SK-N-SH (cell line): Measurements from ENCODE around the gene C1RL. TPM values are rescaled to one million over a fixed set of nuclear protein-coding genes. Genes with fewer than 3 reads are reported as not detected.

Source experiments
- CTCF ChIA-PET: fragments of 300-600, 350-600 bp; formaldehyde crosslinking; extraction: SDS; loops from one replicate; lab custom pipeline; 2021; lab: Yijun Ruan, JAX
- POLR2A ChIA-PET: fragments of 350-600 bp; sonication (Branson Sonifier 250); formaldehyde crosslinking; extraction: SDS; loops from one replicate; lab custom pipeline; 2020; ENCODE audit warnings: antibody characterized with exemption, inconsistent platforms; lab: Yijun Ruan, JAX
- DNase-seq: peaks from one replicate; pipeline ENCODE4 v3.0.0; 2012
- H2AFZ ChIP-seq: fragments of 200-600 bp; sonication (generic); 2 replicates; pipeline ENCODE4 v1.8.1; 2016; ENCODE audit warnings: antibody characterized with exemption, mild to moderate bottlenecking, low read depth
- H3F3A ChIP-seq: fragments of 200-600 bp; sonication (generic); replicated peaks from 2 replicates; pipeline ENCODE3; 2016; ENCODE audit warnings: antibody characterized with exemption, mild to moderate bottlenecking; ENCODE audit not compliant: insufficient read depth
- H3K27ac ChIP-seq, 2 experiments: fragments of 200-500 bp in 1 of 2; fragments of 200-600 bp in 1 of 2; sonication (Bioruptor generic) in 1 of 2; sonication (generic), shearing (Covaris generic) in 1 of 2; 2 replicates each; pipeline versions ENCODE4 v1.5.1 to v1.6.1; 2014 to 2016; ENCODE audit warnings: low read depth in 2 of 2, inconsistent platforms in 1 of 2, low read length in 1 of 2, mild to moderate bottlenecking in 1 of 2, mixed read lengths in 1 of 2
- H3K27me3 ChIP-seq: fragments of 200-600 bp; sonication (generic), shearing (Covaris generic); 2 replicates; pipeline ENCODE4 v1.6.1; 2016; ENCODE audit warnings: mixed run types; ENCODE audit not compliant: insufficient read depth
- H3K36me3 ChIP-seq, 2 experiments: fragments of 200-500 bp in 1 of 2; fragments of 200-600 bp in 1 of 2; sonication (Bioruptor generic) in 1 of 2; sonication (generic) in 1 of 2; replicated peaks in 1 of 2; 2 replicates each; pipeline versions ENCODE3 to v1.5.1; 2014 to 2016; ENCODE audit warnings: low read length in 1 of 2, mild to moderate bottlenecking in 1 of 2; ENCODE audit not compliant: insufficient read depth in 2 of 2, control insufficient read depth in 1 of 2
- H3K4me1 ChIP-seq, 2 experiments: fragments of 200-500 bp in 1 of 2; fragments of 200-600 bp in 1 of 2; sonication (Bioruptor generic) in 1 of 2; sonication (generic), shearing (Covaris generic) in 1 of 2; 2 replicates each; pipeline versions ENCODE4 v1.5.1 to v1.6.1; 2014 to 2016; ENCODE audit warnings: low read depth in 1 of 2, low read length in 1 of 2, mixed run types in 1 of 2; ENCODE audit not compliant: insufficient read depth in 2 of 2, control insufficient read depth in 1 of 2
- H3K4me2 ChIP-seq: fragments of 200-600 bp; sonication (generic), shearing (Covaris generic); 2 replicates; pipeline ENCODE4 v1.6.1; 2017; ENCODE audit warnings: mixed run types
- H3K4me3 ChIP-seq, 2 experiments: fragments of 200-500 bp in 1 of 2; fragments of 200-600 bp in 1 of 2; sonication (Bioruptor generic) in 1 of 2; sonication (generic), shearing (Covaris generic) in 1 of 2; 2 replicates each; pipeline versions ENCODE4 v1.5.1 to v1.8.1; 2014 to 2016; ENCODE audit warnings: low read depth in 2 of 2, inconsistent platforms in 1 of 2, low read length in 1 of 2, mild to moderate bottlenecking in 1 of 2, mixed read lengths in 1 of 2, moderate library complexity in 1 of 2
- H3K79me2 ChIP-seq: fragments of 200-600 bp; sonication (generic); 2 replicates; pipeline ENCODE4 v1.8.1; 2017; ENCODE audit warnings: mild to moderate bottlenecking; ENCODE audit not compliant: insufficient read depth
- H3K9ac ChIP-seq: fragments of 200-600 bp; sonication (generic); 2 replicates; pipeline ENCODE4 v1.6.1; 2017; ENCODE audit warnings: mixed run types
- H3K9me2 ChIP-seq: fragments of 200-600 bp; sonication (generic); 2 replicates; pipeline ENCODE4 v1.6.1; 2017; ENCODE audit warnings: mixed run types
- H3K9me3 ChIP-seq: fragments of 200-600 bp; sonication (generic); 2 replicates; pipeline ENCODE4 v1.6.1; 2017; ENCODE audit warnings: mixed run types, mild to moderate bottlenecking, moderate library complexity
- H4K20me1 ChIP-seq: fragments of 200-600 bp; sonication (generic); 2 replicates; pipeline ENCODE4 v1.6.1; 2017; ENCODE audit warnings: mild to moderate bottlenecking, mixed run types; ENCODE audit not compliant: insufficient read depth
- CHD2 ChIP-seq: fragments of 150-350 bp; IDR thresholded peaks from 2 replicates; pipeline ENCODE4 v1.6.1; 2018; ENCODE audit warnings: low read length; ENCODE audit not compliant: partially characterized antibody
- CTCF ChIP-seq: fragments of 200-600 bp; sonication (generic); IDR thresholded peaks from 2 replicates; pipeline ENCODE4 v1.6.1; 2017; ENCODE audit warnings: antibody characterized with exemption, mild to moderate bottlenecking, moderate library complexity
- EP300 ChIP-seq, 2 experiments: IDR thresholded peaks; 2 replicates each; pipeline versions ENCODE4 v1.4.0 to v1.6.1; 2012; ENCODE audit warnings: borderline replicate concordance in 1 of 2, low read depth in 1 of 2, low read length in 1 of 2
- EZH2phosphoT487 ChIP-seq: fragments of 200-600 bp; sonication (generic); IDR thresholded peaks from 2 replicates; pipeline ENCODE4 v1.6.1; 2017; ENCODE audit warnings: low read depth, mixed run types, mild to moderate bottlenecking, antibody characterized with exemption, moderate library complexity, borderline replicate concordance
- FOSL2 ChIP-seq: IDR thresholded peaks from 2 replicates; pipeline ENCODE4 v1.4.0; 2012; ENCODE audit warnings: low read depth, mild to moderate bottlenecking, moderate library complexity, borderline replicate concordance
- FOXJ3 ChIP-seq: sonication (generic); formaldehyde crosslinking; IDR thresholded peaks from 2 replicates; pipeline ENCODE4 v1.5.1; 2020; ENCODE audit warnings: mild to moderate bottlenecking, missing genetic modification reagents
- FOXM1 ChIP-seq: IDR thresholded peaks from 2 replicates; pipeline ENCODE4 v1.4.0; 2012; ENCODE audit warnings: low read depth, mild to moderate bottlenecking
- GATA2 ChIP-seq: sonication (generic); formaldehyde crosslinking; IDR thresholded peaks from 2 replicates; pipeline ENCODE4 v1.5.0; 2020; ENCODE audit warnings: mild to moderate bottlenecking, missing genetic modification reagents
- IRF3 ChIP-seq: fragments of 150-350 bp; IDR thresholded peaks from 2 replicates; pipeline ENCODE4 v1.6.1; 2016; ENCODE audit warnings: mild to moderate bottlenecking, low read depth, low read length
- JUND ChIP-seq: IDR thresholded peaks from 2 replicates; pipeline ENCODE4 v1.4.0; 2012
- MAX ChIP-seq: IDR thresholded peaks from 2 replicates; pipeline ENCODE4 v1.4.0; 2012; ENCODE audit warnings: low read depth
- MXI1 ChIP-seq: IDR thresholded peaks from 2 replicates; pipeline ENCODE4 v1.6.1; 2012; ENCODE audit warnings: mild to moderate bottlenecking, low read depth, low read length, improper control_type of control experiment
- NFIC ChIP-seq: IDR thresholded peaks from 2 replicates; pipeline ENCODE4 v1.4.0; 2012; ENCODE audit warnings: borderline replicate concordance
- NRF1 ChIP-seq: IDR thresholded peaks from 2 replicates; pipeline ENCODE4 v1.6.1; 2012; ENCODE audit warnings: low read depth, mild to moderate bottlenecking, low read length
- POLR2AphosphoS5 ChIP-seq: IDR thresholded peaks from 2 replicates; pipeline ENCODE4 v1.6.1; 2012; ENCODE audit warnings: low read depth, low read length
- RAD21 ChIP-seq: IDR thresholded peaks from 2 replicates; pipeline ENCODE4 v1.6.1; 2012; ENCODE audit warnings: mild to moderate bottlenecking, low read length
- RFX5 ChIP-seq: IDR thresholded peaks from 2 replicates; pipeline ENCODE4 v1.6.1; 2012; ENCODE audit warnings: mild to moderate bottlenecking, improper control_type of control experiment, low read length
- RXRA ChIP-seq: IDR thresholded peaks from 2 replicates; pipeline ENCODE4 v1.4.0; 2012; ENCODE audit warnings: low read depth, mild to moderate bottlenecking, borderline replicate concordance
- SMC3 ChIP-seq: IDR thresholded peaks from 2 replicates; pipeline ENCODE4 v1.6.1; 2012; ENCODE audit warnings: low read depth, low read length, improper control_type of control experiment
- TAF1 ChIP-seq: IDR thresholded peaks from 2 replicates; pipeline ENCODE4 v1.6.1; 2012; ENCODE audit warnings: low read depth, mild to moderate bottlenecking, low read length, moderate library complexity, borderline replicate concordance
- TCF12 ChIP-seq: IDR thresholded peaks from 2 replicates; pipeline ENCODE4 v1.4.0; 2012
- TEAD4 ChIP-seq: IDR thresholded peaks from 2 replicates; pipeline ENCODE4 v1.4.0; 2012; ENCODE audit warnings: mild to moderate bottlenecking, borderline replicate concordance; ENCODE audit not compliant: insufficient read depth
- USF1 ChIP-seq: IDR thresholded peaks from 2 replicates; pipeline ENCODE4 v1.4.0; 2012; ENCODE audit warnings: low read depth, borderline replicate concordance
- USF2 ChIP-seq: fragments of 150-350 bp; IDR thresholded peaks from 2 replicates; pipeline ENCODE4 v1.6.1; 2017; ENCODE audit warnings: antibody characterized with exemption, low read length, low read depth, borderline replicate concordance
- WGBS: methylation state at CpG from one replicate; pipeline ENCODE4 v1.1.6; 2017; ENCODE audit warnings: low lambda C conversion rate; 5-methylcytosine and 5-hydroxymethylcytosine counted together
- polyA plus RNA-seq, 3 experiments: library from polyadenylated mRNA; depleted of rRNA; stranded (reverse); fragments of >200 nt; gene quantifications; 2 replicates each; pipeline ENCODE4 v1.2.3, GENCODE V29; 2012

Gene C1RL
- 8.3 and 9.5 TPM in 2 replicates for polyA plus RNA-seq (2012; rRNA removed)
- polyA plus RNA-seq (2012; cell fraction: cytosol; rRNA removed) = 6.2 and 6.7 TPM in 2 replicates
- polyA plus RNA-seq (2012; cell fraction: nucleus; rRNA removed) = 19.7 and 20.2 TPM in 2 replicates

- DNase-seq = peak; percentile 77
- Histone ChIP-seq H3K79me2 (no peaks in the 10 kb centered on the region), H3K36me3 (peaks cover 0 to 5% of the 10 kb centered on the region in 2 experiments), H3K9me2 (no peaks in the 10 kb centered on the region), H3K9ac (peak within 1 kb of the TSS; percentile 83), H3K9me3 (0 out of 2 replicates have a peak, but pooled peaks cover 6% of the 10 kb centered on the region), H3F3A (no peaks in the 10 kb centered on the region), H2AFZ (0 out of 2 replicates have a peak within 1 kb of the TSS, but pooled peaks have one; percentile 79), H3K27me3 (no peaks in the 10 kb centered on the region), H3K4me3 (peak within 1 kb of the TSS; percentile 55 to 56), H3K27ac (peak within 1 kb of the TSS; percentile 61 to 83), H3K4me2 (peak within 1 kb of the TSS; percentile 80), H3K4me1 (peaks cover 0 to 23% of the 10 kb centered on the region in 2 experiments; a peak in 2 of 4 replicates), H4K20me1 (no peaks in the 10 kb centered on the region)
- CTCF ChIA-PET = interaction anchor here (0.7 to 3.9 kb wide), 28 partner anchors 9 to 182 kb away, joined by 3 to 28 read pairs (median 4); partner anchors contain the start of genes C12orf57, C1R, C1S and CLSTN3
- POLR2A ChIA-PET = interaction anchor here (0.5 to 2.7 kb wide), 4 partner anchors 15 to 954 kb away, joined by 3 to 20 read pairs (median 4); partner anchors contain the start of genes C12orf57 and RNU7-1
- WGBS = 32% methylated on average over 18 of the region's 23 CpGs
- TF ChIP-seq RXRA (no peak), NFIC (no peak), IRF3 (no peak), EP300 (IDR thresholded peaks at IDR 0.05; ENCODE audit: borderline replicate concordance in 1 of 2, low read depth in 1 of 2, low read length in 1 of 2) (no peak; a peak in 1 of 4 replicates), USF2 (no peak), RAD21 (peak; percentile 66), POLR2AphosphoS5 (peak; percentile 49; the same call in 1 of the 2 replicates), NRF1 (no peak), CHD2 (peak; percentile 72), CTCF (peak; percentile 83), EZH2phosphoT487 (no peak), TEAD4 (no peak), FOXJ3 (no peak), TAF1 (peak; percentile 65; the same call in 1 of the 2 replicates), TCF12 (no peak), FOSL2 (no peak), MAX (no peak; the same call in 1 of the 2 replicates), FOXM1 (no peak), RFX5 (no peak), USF1 (no peak), SMC3 (peak; percentile 69), JUND (no peak), GATA2 (CRISPR knock-in tag) (no peak), MXI1 (no peak)
Measured at GRCh38 chr12:7108796-7109571, at the start of gene C1RL. Gene C1RL, minus strand, starts transcription at chr12:7109214. Its CDS starts 34 bp downstream, at chr12:7109180.
